Keratinocyte (primary cell): ENCODE measurements around the gene SLAIN2.

Experiments used
- CTCF ChIP-seq, 3 experiments: IDR thresholded peaks in 1 of 3; conservative IDR thresholded peaks in 1 of 3; optimal IDR thresholded peaks in 1 of 3; 2 replicates in 2 of 3; 3 replicates in 1 of 3; pipeline versions ENCODE3 to v1.5.1; 2011; ENCODE audit warnings: low read length in 3 of 3, mild to moderate bottlenecking in 3 of 3, moderate library complexity in 2 of 3, control low read depth in 1 of 3, inconsistent platforms in 1 of 3; ENCODE audit not compliant: insufficient read depth in 2 of 3; ENCODE audit errors: extremely low read depth in 1 of 3
- EZH2 ChIP-seq: IDR thresholded peaks from one replicate; pipeline ENCODE4 v1.6.1; 2012; ENCODE audit warnings: inconsistent platforms, mild to moderate bottlenecking, low read length, moderate library complexity

- TF ChIP-seq EZH2 (no peak), CTCF (optimal IDR thresholded peaks at IDR 0.05 in 1 of 3, IDR thresholded peaks at IDR 0.05 in 1 of 3, conservative IDR thresholded peaks at IDR 0.05 in 1 of 3; ENCODE audit: extremely low read depth in 1 of 3, insufficient read depth in 2 of 3, low read length in 3 of 3) (no peak)
These were observed 119.7 kb downstream of the SLAIN2 start for GRCh38 chr4:48461000-48461399.
